Lower leg skin (tissue), 3 donors: ENCODE measurements around the gene PLAC1.

Experiments
- CTCF ChIP-seq, 3 donors: fragments of 450-650 bp; IDR thresholded peaks; one replicate each; pipeline ENCODE4 v1.5.1; 2016; ENCODE audit warnings: antibody characterized with exemption in 3 of 3, mild to moderate bottlenecking in 3 of 3, moderate library complexity in 2 of 3
- POLR2A ChIP-seq, 2 donors: fragments of 450-650 bp; IDR thresholded peaks; one replicate each; pipeline ENCODE4 v1.6.1; 2016 to 2017; ENCODE audit warnings: antibody characterized with exemption in 2 of 2, mild to moderate bottlenecking in 1 of 2, moderate library complexity in 1 of 2

- TF ChIP-seq CTCF (IDR thresholded peaks at IDR 0.05) (no peak), POLR2A (IDR thresholded peaks at IDR 0.05) (no peak)
These were observed 91.8 kb downstream of the PLAC1 start for GRCh38 chrX:134566506-134566905.
